ENCODE measurements around the gene HIVEP3.
"Not testable (repeated sequence)": the region's sequence is repeated elsewhere in the genome, so short reads cannot be mapped to it uniquely, and the experiment has no call there.

HIVEP3 gene

DNA sequence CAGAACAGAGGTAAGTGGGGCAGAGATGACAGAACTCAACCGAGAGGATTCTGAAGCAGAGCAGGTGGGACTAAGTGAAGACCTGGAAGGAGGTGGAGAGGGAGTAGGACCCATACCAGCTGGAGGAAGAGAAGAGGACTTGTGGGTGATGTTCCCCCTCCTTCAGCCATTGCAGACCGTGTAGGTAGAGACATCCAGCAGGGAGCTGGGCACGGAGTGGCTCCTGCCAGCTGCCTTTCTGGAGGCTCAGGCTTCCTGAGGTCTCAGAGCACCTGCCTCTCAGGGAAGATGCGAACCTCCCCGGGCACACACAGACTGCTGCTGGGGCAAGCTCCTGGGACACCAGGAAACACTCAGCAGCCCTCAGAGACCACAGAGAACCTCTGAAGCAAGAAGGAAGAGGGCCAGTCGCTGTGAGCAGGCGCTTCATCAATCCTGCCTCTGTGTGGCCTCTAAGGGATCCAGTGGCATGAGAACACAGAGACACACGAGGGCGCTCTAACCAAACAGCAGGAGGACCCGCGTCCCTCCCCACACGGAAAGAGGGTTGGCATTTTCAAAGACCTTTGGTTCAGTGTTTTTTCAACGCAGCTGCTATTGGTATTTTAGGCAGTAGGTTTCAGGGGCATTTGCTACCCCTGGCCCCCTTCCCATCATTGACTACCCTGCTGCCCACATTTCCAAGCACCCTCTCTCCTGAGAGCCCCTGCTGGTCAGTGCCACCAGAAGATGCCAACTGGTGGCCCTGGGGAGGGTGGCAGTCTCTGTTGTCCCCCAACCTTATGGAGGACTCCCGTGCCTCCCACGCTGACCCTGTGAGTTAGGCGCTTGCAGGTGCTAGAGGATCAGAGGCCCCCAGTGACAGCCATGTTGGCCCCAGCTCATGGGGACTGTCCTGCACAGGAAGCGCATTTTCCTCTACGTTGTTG is 344.7 kb downstream of the HIVEP3 start:
- peak; percentile 50 to 61 for DNase-seq (ENCODE audit: low read depth in 2 of 2, low spot score in 1 of 2)

DNA sequence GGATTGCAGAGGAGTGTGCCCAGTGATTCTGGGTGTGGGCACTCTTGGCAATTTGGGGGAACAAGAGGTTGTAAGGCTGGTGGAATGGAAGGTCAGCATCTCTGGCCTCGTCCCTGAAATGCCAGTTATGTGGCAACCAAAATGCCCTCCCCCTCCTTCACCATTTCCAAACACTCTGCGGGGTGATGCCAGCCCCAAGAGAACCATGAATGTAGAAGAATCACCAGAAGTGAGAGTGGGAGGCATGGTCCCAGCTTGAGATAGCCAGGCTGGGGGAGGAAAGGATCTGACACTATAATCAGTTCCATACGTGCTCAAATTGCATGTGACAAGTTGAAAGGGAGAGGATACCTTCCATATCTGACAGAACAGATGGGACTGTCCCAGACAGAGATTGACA is 345.5 kb downstream of the HIVEP3 start:
- DNase-seq (ENCODE audit: low read depth in 2 of 2, low spot score in 1 of 2): no peak

DNA sequence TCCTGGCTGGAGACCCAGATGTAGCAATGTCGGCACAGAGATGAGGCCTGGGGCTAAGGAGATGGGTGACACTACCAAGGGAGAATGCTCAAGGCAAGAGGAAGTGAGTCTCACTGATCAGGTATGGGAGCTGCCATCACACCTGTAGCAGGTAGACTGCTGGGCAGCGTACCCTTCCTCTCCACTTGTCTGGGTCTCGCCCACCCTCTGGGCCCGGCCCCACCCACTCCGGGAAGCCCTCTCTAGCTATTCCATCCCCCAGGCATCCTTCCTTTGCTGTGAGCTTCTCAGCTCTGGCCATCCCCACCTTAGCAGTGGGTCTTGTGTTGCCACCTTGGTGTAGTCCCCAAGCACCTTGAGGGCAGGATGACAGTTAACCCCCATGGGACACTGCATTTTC is 346.5 kb downstream of the HIVEP3 start:
- no peak for DNase-seq (ENCODE audit: low read depth in 2 of 2, low spot score in 1 of 2)

DNA sequence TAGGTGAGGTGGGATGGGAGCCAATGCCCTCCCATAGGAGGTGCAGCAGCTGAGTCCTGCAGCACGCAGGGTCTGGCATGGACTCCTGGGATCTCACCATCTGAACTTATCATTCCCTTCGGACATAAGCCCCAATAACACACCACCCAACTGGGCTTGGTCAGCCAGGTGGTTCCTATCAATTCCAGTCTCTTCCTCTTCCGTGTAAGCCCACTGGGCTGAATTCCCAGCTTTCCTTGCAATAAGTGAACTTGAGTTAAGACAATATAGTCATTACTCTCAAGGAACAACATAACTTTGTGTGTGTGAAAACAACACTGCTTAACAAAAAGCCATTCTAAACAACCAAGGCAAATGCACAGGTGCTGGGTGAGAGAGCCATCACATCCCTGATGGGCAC is 347.7 kb downstream of the HIVEP3 start:
- DNase-seq (ENCODE audit: low read depth in 2 of 2, low spot score in 1 of 2): no peak

DNA sequence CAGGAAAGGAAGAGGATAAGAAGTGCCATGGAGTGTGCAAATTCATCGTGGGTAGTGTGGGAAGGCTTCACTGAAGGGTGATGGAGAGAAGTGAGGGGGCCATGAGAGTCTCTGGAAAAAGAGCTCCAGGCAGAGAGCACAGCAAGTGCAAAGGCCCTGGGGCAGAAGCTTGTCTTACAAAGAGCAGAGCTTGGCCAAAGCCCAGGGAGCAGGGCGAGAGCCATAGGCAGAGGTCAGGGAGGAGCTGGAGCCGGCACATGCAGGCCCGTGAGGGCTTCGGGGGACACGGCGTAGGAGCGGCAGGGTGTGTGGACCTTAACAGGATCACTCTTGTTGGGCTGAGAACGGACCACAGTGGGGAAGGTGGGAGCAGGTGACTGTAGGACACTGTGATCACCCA is 350.5 kb downstream of the HIVEP3 start:
- no peak for DNase-seq (ENCODE audit: low read depth in 2 of 2, low spot score in 1 of 2)

DNA sequence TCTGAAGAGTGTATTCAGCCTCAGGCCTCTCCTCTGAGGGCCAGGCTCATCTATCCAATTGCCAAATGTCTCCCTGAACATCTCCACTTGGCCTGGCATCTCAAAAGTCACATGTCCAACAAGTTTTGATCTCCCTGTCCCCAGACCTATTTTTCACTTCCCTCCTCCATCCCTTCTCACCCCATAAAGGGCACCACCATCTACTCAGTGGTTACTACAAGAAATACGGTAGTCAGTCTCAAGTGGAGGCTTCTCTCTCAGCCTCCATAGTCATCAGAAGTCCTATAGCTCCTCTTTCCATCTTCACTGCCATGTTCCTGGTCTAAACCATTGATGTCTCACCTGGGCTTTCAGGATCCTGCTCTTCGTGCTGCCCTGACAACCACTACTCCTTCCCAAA is 351.8 kb downstream of the HIVEP3 start:
- DNase-seq (ENCODE audit: low read depth in 2 of 2, low spot score in 1 of 2): no peak

DNA sequence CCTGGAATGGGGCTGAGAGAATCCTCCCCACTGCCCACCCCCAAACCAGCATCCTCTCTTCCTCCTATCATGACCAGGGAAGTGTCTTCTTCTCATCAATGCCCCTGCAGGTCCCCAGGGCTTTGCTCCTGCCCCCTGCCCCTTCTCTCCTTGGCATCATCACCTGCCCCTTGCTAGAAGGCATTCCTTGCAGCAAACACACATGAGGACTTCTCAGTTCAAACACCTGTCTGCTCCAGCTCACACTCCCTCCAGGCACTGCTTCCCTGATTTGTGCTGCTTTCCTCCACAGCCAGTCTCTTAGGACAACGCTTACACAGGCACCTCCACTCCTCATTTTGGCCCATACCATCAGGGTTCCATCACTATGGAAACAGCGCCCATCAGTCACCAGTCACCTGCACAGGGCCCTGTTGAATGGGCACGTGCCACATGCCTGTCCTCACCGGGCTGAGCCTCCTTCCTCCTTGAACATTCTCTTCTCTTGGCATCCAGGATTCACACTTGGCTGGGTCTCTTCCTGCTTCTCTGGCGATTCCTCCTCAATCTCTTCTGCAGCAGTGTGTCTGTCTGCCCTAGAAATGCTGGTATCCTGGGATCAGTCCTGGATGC is 352.3 kb downstream of the HIVEP3 start:
- DNase-seq (ENCODE audit: low read depth in 2 of 2, low spot score in 1 of 2): no peak

DNA sequence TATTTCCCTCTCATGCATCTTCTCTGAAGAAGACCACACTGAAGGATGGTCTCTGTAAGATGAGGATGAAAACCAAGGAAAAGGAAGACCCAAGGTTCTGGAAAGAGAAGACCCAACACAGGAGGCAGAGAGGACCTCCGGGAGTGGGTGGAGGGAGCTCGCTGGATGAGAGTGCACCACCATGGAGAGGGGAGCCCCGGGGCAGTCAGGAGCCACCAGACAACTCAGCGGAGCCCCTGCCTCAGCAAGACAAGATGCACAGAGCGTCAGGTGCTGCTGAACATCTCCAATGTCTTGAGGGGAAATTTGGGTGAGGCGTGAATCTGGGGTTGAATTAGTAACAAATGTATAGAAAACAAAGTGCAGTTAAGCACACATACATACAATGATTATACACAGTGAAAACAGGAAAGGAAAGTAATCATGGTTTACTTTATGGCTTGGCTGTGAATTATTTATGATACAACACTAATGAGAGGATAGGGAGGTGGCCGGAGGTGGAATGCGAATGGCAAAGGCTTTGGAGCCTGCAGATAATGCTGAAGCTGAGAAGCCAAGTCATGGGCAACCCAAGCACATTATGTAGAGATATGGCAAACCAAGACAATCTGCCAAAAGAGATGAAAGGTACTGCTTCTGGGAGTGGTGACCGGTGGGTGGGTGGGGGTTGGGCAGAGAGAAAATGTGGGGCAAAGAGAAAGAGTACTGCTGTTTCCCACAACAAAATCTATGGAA is 353.8 kb downstream of the HIVEP3 start:
- no peak for DNase-seq (ENCODE audit: low read depth in 2 of 2, low spot score in 1 of 2)

DNA sequence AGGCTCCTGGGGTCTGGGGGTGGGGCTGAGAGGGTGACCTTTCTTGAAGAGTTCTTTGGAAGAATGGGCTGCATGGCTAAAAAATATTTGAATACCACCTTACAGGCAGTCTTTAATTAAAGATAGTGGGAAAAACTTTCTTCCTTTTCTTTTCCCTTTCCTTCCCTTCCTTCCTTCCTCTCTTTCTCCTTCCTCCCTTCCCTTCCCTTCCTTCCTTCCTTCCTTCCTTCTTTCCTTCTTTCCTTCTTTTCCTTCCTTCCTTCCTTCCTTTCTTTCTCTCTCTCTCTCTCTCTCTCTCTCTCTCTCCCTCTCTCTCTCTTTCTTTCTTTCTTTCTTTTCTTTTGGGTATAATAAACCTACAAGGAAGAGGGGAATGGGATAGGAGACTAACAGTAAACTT is 356.4 kb downstream of the HIVEP3 start:
- DNase-seq (ENCODE audit: low read depth in 2 of 2, low spot score in 1 of 2): no peak

DNA sequence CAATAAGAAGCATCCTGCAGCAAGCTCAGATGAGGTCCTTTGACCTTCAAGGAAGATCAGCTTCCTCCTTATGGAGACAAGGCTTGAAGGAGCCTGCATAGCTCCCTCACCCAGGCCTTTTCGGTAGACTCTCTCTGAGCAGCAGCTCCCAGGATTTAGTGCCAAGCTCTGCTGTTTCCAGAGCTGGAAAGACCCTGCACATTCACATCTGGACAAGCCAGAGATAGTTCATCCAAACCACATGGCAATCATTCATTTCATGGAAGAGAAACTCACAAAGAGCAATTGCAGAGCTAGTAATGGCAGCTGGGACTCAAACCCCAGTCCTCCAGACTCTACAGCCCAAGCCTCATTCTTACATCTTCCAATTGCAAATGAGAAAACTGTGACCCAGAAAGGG is 357.8 kb downstream of the HIVEP3 start:
- no peak for DNase-seq (ENCODE audit: low read depth in 2 of 2, low spot score in 1 of 2)

DNA sequence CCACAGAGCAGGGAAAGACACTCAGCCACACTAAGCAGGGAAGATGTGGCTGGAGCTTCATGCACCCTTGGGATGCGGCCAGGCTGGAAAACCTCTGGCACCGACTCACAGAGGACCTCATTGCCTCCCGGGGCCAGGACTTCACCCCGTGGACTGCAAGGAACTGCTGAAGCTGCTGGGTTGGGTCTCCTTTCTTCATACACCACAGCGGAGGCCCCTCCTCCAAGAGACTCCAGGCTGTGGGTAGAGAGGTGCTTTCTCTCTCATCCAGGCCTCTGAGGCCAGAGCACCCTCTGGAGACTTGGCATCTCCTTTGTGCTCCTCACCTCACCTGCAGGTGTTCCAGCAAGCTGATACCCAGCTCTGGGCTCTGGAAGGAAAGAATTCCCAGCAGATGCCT is 358.2 kb downstream of the HIVEP3 start:
- no peak for DNase-seq (ENCODE audit: low read depth in 2 of 2, low spot score in 1 of 2)

DNA sequence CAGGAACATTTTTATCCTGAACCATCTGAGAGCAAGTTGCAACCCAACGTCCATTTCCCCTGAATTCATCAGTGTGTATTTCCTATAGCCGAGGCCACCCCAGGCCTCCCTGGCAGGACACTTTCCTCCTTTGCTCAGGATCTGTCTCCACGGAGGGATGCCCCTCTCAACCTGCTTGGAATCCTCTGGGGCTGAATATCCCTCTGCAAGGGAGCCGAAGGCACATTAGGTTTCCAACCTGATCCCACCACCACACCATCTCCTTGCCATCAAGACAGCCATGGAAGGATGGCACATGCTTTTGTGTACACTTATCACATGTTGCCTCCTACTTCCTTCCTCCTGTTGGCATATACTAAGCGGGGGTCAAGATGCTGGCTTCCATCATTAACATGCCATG is 359.4 kb downstream of the HIVEP3 start:
- no peak for DNase-seq (ENCODE audit: low read depth in 2 of 2, low spot score in 1 of 2)

DNA sequence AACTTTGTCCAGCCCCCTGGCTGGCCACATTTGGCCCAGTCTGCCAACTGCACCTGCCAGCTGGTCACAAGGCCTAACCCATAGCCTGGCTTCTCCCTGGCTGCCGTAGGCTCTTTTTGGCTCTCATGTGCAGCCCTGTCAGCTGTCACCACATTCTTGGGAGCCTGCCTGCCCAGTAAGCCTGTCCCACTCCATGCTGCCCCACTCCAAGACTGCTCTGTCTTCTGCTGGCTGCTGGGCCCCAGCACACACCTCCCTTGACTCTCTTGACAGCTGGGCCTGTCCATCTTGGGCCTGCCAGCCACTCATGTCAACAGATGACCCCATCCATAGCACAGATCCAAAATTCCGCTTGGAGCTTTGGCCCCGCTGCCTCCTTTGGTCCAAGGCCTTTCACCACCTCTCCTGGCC is 360.0 kb downstream of the HIVEP3 start:
- no peak for DNase-seq (ENCODE audit: low read depth in 2 of 2, low spot score in 1 of 2)

DNA sequence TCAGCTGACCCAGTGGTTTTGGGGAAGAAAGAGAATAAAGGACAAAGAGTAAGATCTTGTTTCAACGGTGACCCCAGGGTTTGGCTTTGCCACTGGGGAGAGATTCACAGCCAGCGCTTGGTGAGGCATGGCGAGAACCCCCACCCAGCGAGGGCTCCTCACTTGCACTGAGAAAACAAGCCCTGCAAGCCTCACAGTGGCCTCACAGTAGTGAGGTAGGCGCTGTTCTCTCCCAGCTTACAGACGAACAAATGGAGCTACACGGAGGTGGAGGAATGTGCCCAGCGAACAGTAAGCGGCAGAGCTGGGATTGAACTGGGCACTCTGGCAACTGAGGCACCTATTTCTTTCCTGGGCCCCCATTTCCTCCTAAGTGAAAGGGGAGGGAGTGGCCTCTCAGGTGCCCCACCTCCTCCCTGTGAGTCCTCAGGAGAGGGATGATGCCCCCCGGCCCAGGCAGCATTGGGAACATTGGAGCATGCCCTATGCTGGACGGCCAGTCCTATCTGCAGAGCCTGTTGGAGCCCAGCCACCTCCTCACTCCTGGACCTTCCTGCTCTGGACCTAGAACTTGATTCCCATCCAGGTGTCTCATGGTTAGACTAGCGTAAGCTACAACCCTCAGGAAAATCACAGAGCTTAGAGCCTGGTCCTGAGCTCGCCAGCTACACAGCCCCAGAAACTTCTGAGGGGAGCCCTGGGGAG is 360.8 kb downstream of the HIVEP3 start:
- DNase-seq (ENCODE audit: low read depth in 2 of 2, low spot score in 1 of 2): no peak

DNA sequence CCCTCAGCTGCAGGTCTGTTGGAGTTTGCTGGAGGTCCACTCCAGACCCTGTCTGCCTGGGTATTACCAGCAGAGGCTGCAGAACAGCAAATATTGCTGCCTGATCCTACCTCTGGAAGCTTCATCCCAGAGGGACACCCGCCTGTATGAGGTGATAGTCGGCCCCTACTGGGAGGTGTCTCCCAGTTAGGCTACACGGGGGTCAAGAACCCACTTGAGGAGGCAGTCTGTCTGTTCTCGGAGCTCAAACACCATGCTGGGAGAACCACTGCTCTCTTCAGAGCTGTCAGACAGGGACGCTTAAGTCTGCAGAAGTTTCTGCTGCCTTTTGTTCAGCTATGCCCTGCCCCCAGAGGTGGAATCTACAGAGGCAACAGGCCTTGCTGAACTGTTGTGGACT is 364.0 kb downstream of the HIVEP3 start:
- not testable (repeated sequence) for DNase-seq (ENCODE audit: low read depth in 2 of 2, low spot score in 1 of 2)

DNA sequence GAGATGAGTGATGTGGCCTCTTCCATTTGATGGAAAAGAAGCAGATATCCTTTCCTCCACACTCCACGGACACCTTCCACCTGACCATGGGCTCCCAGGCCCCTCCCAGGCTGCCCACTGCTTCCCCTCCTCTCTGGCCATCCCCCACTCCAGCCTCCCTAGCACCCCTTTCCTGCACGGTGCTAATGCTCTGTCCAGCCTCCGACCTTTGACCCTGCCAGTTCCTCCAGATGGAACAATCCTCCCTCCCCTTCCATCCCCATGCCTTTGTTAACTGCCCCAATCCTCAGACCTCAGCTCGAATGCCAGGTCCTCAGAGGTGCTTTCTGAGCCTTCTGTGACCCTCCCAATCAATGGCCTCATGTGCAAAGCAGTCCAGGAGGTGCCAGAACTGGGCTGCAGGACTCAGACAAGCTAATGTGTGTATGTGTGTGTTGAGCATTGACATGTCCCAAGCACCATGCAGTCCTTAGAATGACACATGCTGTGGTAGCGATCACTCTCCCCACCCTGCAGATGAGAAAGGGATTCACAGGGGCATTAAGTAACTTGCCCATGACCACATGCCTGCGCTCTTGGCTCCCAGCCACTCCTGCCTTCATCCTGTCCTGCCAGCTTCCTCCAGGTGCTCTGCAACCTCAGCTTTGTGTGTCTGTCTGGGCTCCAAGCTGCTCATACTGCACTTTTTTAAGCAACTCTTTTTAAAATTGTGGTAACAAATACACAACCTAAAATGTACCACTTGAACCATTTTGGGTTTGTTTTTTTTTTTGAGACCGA is 370.8 kb downstream of the HIVEP3 start:
- no peak for DNase-seq (ENCODE audit: low read depth in 2 of 2, low spot score in 1 of 2)

DNA sequence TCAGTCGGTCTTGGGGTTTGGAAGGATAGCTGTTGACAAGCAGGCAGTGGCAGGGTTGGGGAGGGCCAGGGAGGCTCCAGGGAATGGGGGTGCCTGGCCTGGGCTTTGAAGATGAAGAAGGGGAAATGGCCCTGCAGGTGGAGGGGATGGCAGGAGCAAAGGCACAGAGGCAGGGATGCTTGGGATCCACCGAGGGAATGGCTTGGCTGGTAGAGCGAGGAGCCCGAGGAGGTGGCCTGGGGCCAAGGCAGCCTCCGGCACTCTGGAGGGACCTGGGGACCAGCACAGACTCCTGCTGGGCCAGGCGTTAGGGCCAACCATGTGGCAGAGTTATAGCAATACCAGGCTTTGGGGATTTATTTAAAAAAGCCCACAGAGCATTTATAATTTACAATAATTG is 371.4 kb downstream of the HIVEP3 start:
- no peak for DNase-seq (ENCODE audit: low read depth in 2 of 2, low spot score in 1 of 2)

DNA sequence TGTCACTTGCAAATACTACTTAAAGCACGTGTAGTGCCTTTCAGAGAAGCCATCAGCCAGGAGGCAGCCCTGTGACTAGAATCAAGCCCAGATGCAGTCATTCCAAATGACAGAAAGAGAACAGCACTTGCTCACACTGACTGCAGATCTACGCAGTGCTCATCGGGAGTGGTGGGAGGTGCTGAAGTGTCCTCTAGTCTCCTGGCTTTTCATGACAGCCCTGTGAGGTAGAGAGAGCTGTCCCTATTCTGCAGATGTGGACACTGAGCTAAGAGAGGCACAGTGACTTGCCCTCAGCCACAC is 371.9 kb downstream of the HIVEP3 start:
- DNase-seq (ENCODE audit: low read depth in 2 of 2, low spot score in 1 of 2): no peak

DNA sequence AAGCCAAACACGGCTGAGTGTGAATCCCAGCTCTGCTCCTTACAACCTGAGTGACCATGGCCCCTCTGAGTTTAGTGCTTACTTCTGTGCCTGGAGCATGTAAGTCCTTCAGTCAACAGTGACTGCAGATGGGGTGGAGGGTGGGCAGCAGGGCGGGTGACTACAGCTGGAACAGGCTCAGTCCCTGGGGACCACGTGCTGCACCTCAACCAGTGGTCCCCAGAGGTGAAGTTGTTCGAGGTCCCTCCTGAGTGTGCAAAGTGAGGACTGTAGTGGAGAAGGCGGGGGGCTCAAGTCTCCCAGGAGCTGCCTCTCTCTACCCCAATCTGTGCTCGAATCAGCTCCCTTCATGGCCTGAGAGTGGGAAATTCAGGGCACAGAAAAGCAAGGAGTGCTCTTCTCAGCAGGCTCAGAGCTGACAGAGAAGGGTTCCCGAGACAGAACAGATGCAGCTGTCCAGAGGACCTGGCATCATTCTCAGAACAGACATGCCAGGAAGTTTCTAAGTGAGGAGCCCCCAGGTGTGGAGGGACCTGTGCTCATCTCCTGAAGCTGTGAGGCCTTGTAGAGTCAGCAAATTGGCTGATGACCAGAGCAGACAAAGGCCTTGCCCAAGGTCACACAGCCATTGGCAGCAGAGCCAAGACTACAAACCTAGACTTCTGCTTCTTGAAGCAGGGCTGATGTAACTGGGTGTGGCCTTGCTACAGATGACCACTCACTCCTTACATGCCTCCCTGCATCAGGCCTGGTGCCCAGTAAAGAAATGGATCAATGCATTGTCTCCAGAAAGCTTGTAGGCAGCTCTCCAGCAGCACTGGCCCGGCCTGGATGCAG is 372.5 kb downstream of the HIVEP3 start:
- no peak for DNase-seq (ENCODE audit: low read depth in 2 of 2, low spot score in 1 of 2)
